HL-60/S4 (cell line): Measurements from ENCODE around the gene ZNF362.

Experiments used
- in situ Hi-C: fragments of 300-500 bp; cut with MboI; formaldehyde crosslinking; loops from 2 replicates; pipeline ENCODE4 v1.14.3; 2022; ENCODE audit warnings: low sequenced_read_pairs

Gene ZNF362

DNA sequence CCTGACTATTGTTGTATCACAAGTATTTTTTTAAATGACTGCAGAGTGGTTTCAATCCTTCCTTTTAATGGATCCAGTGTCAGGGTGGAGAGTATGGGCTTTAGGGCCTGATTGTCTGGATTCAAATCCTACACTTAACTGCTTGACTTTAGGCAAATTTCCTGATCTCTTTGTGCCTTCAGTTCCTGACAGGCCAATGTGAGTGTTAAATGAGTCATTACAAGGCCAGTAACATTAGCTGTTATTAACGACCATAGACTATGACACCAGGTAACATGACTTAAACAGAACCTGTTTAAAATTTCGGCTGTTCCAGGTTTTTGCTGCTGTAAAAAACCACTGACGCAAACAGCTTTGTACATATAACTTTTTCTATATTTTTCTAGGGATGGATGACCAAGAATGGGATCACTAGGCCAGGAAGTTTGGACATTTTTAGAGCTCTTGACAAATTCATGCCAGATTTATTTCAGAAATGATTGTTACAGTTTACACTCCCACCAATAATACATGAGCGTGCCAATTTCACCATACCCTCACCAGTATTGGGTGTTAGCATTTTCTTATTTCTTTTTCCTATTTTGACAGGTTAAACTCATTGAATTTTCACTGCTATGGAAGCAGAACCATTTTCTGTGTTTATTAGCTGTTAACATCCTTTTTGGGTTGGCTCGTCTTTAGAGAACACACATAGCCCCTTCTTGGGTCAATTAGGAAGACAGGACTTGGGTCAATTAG is 11.3 kb downstream of the ZNF362 start:
- in situ Hi-C loops = no loop called here

DNA sequence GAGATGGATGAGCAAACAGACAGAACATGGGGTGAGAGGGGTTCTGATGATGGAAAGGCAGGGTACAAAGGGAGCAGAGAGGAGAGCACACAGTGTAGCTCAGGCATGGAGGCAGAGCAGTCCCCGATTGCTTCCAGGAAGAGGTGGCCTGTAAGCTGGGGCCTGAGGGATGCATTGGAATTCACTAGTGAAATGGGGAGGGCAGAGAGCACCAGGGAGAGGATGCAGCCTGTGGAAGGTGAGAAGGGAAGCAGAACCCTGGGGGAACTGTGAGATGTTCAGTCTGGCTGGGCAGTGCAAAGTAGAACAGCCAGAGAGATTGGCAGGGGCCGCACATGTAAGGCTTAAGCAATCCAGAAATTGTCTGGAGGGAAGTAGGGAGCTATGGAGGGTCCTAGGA is 12.2 kb downstream of the ZNF362 start:
- in situ Hi-C loops = no loop called here

DNA sequence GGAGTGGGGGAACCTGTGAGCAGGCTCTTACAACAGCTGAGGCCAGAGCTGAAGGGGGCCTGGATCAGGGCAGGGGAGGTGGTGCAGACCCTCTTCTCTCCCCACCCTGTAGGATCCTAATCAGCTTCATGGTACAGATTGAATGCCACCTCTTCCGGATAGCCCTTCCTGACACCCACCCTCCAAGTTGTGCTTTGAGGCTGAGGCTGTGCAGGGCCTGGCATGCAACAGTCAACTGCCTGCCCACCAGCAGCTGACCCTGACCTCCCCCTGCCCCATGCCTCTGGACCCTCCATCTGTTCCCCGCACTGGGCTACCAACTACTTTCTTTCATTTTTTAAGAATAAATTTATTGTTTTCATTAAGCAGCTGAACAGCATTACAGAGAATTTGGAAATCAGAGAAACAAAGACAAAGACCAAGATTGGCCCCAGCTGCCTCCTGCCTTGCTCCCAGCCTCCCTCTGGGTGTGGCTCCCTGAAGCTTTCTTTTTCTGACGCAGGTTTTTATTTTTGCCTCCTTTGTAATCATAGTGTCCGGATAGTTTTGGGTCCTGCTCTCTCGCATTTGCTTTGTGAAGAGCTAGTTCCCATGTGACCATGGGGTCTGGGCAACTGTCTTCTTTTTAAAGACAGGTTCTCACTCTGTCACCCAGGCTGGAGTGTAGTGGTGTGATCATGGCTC is 12.8 kb downstream of the ZNF362 start:
- in situ Hi-C loops = no loop called here

DNA sequence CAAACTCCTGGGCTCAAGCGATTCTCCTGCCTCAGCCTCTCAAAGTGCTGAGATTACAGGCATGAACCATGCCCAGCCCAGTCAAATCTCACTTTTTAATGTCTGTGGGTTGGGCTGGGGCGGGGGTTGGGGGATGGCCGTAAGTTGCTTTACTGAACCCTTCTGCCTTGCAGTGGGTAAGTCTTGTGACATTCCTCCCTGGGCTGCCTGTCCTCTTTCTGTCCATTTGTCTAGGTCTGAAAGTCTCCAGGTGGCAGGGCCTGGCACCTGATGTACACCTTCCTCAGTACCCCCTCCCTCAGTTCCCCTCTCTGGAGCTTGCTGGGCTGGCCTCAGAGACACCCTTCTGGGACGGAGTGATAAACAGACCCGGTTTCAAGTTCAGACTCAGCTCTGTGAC is 13.3 kb downstream of the ZNF362 start:
- in situ Hi-C loops = no loop called here

DNA sequence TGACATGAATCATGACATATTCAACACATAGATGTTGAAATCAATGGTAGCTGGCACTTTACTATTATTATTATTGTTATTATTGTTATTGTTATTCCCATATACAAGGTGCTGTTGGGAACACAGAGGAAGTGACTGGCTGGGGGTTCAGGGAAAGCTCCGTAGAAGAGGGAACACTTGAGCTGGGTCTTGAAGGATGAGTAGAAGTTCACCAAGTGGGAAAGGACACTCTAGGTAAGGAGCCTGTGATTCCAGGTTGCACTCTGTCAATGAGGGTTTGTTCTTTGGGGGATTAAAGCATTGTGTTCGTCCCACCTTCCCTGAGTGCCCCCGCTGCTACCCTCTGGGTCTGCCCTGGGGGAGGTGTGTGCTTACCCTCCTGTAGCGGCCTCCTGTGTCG is 14.1 kb downstream of the ZNF362 start:
- in situ Hi-C loops = no loop called here

DNA sequence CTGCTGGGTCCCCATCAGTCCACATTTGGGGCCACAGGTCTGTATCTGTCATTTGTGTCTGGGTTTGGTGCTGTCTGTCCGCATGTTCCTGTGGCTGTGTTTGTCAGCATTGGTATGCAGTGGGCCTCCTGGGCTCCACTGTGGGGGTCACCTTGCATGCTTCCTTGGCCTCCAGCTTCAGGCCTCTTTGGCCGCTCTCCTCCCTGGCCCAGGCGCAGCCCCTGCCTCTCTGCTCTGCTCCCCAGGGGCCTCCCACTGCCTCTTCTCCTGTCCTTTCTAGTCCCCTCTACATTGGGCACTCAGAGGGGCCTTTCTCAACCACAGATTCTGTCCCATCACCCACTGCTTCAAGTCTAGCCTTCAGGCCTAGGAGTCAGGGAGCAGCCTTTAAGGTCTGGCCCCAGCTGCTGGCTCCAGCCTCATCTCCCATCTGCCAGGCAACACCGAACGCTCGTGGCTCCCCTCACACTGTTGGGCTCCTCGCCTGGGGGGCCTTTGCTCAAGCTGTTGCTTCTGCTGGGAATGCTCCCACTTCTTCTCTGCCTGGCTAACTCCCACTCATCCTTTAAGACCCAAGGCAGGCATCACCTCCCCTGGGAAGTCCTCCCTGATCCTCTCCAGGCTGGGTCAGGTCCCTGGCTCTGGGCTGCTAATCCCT is 14.6 kb downstream of the ZNF362 start:
- in situ Hi-C loops = no loop called here

DNA sequence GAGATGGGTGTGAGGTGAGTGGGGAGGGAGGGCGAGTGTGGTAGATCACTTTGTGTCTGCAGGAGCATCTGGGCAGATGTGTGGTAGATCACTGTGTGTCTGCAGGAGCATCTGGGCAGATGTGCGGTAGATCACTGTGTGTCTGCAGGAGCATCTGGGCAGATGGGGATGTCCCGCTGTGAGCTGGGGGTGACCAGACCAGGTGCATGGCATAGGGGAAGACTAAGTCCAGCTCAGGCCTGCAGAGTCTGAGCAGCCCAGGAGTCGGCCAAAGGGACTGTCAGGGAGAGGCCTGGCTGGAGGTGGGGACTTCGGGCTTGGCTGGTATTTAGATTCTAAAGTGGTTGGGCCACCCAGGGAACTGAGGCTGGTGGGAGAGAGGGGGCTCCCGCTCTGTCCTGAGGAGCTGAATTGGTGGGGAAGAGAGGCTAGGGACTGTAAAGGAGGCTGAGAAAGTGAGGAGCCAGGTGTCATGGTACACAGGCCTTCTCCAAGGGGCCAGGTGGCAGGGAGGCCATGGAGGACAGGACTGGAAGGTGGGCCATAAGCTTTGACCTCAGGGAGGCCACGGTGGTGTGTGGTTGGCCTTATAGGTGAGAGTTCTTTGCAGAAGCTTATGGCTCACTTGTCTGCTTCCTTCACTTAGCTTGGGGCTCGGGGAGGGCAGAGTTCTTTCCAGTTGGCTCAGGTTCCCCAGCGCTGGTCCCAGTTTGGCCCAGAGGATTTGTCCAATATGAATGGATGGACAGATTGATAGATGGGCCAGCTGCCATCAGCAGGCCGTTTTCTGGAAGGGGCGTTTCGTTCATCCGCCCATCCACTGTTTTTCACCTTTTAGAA is 15.6 kb downstream of the ZNF362 start:
- in situ Hi-C loops = no loop called here

DNA sequence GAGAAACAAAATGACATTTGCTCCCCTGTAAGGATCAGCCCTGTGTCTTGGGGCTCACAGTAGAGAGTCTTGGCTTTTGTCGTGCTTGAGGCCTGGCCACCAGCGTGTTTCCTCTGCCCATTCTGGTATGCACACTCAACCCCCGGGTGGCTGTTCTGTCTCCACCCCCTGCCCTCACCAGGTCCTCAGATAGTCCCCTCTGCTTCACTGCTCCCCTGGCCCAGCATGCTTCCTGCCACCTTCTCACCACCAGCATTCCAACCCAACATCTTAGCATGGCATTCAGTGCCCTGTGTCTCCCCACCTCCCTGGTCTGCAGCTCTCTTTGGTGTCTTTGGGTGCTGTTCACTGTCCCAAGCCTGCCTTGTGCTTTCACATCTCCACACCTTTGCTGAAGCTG is 16.2 kb downstream of the ZNF362 start:
- in situ Hi-C loops = no loop called here

DNA sequence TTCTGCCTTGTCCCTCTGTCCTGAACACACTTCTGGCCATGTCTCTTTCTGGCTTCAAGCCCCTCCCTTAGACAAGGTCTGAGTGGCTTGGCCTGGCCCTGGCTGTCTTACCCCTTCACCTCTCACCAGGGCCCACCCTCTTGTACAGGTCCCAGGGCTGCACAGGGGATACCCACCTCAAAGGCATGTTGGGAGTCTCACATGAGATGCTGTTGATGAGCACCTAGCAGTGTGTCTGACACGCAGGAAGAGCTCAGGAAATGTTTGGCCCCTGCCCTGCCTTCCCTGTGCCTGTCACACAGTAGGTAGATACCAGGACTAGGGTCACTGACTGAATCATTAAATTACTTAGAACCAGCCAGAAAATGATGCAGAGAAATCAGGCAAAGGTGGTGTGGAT is 16.6 kb downstream of the ZNF362 start:
- in situ Hi-C loops = no loop called here

DNA sequence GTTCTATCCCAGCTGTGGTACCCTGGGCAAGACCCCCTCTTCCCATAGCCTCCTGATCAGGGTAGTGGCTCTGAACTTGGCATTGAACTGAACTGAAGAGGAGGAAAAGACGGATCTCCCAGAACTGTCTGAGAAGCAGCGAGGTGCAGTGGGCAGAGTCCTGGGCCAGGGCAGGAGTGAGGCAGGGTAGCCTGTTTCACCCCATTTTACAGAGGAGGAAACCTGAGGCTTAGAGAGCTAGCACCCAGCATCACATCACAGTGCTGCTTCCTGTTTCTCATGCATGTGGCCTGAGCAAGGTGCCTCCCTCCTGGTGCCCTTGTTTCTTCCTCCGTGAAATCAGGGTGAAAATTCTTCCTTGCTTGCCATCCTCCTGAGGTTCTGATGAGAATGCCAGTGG is 17.1 kb downstream of the ZNF362 start:
- in situ Hi-C loops = no loop called here

DNA sequence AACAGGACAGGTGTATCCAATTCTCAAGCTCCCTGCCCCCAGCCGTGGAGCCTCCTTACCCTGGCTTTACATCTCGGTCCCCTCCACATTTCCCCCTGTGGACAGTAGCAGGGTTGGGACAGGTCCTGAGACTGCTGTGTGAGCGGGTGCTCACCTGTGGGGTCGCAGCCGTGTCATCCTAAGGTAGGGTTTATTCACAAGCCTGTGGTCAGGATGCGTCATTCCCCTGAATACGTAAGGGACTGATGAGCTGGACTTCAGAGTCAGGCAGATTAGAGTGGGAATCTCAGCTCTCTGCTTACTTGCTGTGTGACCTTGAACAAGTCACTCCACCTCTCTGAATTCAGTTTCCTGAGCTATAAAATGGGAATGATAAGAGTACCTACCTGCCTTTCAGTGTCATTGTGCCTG is 17.7 kb downstream of the ZNF362 start:
- in situ Hi-C loops = no loop called here

DNA sequence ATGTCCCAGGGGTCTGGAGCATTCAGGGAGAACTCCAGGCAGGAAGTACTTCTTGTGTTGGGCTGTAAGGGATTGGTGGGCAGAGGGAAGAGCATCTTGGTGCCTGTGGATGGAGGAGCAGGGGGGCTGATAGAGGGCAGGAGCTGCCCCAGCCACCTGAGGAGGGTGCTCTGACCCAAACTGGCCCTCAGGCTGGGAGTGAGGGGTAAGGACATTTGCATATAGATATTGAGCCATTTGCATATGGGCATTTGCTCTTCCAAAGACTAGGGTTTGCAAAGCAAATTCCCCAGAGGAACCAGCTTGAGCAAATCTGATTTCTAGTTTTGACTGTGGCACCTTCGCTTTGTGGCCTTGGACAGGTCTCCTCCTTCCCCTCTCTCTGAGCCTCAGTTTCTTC is 18.2 kb downstream of the ZNF362 start:
- in situ Hi-C loops = no loop called here

DNA sequence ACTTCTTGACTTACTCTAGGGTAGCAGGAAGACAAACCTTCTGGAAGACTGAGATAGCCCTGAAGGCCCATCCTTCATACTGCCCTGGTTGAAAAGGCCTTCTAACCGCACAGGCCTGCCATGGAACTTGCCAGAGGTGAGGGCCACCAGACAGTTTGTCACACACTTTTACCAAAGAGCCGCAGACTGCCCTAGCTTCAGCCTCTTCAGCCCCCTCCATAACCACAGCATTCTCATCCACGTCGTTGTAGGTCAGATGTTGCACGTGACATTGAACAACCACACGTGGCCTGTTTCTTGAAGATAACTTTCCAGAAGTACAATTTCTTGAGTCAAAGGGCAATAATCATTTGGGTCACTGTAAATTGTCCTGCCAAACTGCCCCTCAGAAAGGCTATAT is 18.9 kb downstream of the ZNF362 start:
- in situ Hi-C loops = loop anchor here (25.0 kb wide), 1 partner anchor 337 kb away; no protein-coding TSS in a partner anchor

DNA sequence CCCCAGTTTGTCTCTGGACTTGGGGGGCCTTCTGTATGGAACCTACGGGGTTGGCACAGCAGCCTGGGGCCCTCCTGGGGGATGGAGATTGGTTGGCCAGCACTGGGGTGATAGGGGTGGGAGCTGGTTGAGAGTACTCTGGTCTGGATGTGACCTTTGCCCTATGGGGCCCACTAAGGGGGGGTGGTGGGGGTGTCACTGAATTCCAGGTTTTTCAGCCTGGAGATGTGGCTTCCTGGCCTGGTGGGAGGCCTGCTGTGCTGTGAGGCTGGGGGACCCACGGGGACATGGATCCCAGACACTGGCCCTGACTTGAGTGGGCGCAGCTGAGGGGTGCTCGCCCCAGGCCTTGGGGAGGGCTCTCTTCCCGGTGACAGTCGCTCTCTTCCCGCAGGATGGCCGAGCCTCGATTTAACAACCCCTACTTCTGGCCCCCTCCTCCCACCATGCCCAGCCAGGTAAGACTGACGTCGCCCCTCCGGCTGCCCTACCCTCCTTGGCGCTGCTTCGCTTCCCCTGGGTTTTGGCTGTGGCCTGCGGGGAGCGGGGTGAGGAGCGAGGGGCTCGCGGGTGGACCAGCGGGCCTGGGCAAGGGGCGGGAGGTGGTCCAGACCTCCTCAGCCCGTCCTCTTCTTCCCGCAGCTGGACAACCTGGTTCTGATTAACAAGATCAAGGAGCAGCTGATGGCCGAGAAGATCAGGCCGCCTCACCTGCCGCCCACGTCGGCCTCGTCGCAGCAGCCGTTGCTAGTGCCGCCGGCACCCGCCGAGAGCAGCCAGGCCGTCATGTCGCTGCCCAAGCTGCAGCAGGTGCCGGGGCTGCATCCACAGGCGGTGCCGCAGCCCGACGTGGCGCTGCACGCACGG is 19.6 kb downstream of the ZNF362 start:
- in situ Hi-C loops = loop anchor here (25.0 kb wide), 1 partner anchor 336 kb away; no protein-coding TSS in a partner anchor

DNA sequence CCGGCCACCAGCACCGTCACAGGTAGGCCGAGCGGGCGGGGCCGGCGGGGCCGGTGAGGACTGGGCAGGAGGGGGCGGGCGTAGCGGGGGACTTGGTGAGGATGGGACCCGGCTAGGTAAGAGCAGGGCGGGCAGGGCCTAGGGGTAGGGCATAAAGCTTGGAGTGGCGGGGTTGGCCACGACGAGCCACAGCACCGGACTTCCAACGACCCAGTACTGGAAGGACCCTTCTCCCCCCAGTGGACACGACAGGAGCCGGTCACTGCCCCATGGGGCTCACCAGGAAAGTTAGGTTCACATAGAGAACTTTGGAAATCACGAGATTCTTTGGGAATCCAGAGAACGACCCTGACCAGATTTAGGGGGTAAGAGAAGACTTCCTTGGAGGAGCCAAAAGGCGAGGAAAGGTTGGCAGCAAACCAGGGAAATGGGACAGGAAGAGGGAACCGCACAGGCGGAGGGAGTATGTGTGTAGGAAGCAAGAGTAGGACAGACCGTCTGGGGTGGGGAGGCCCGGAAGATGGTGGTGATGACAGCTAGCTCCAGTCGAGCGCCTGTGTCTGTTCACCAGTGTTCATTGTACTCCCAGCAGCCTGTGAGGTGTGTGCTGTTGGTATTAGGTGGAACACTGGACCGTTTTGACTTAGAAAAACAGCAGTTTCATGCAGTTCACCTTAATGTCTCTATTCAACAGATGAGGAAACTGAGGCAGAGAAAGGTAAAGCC is 20.4 kb downstream of the ZNF362 start:
- in situ Hi-C loops = loop anchor here (25.0 kb wide), 1 partner anchor 336 kb away; no protein-coding TSS in a partner anchor

DNA sequence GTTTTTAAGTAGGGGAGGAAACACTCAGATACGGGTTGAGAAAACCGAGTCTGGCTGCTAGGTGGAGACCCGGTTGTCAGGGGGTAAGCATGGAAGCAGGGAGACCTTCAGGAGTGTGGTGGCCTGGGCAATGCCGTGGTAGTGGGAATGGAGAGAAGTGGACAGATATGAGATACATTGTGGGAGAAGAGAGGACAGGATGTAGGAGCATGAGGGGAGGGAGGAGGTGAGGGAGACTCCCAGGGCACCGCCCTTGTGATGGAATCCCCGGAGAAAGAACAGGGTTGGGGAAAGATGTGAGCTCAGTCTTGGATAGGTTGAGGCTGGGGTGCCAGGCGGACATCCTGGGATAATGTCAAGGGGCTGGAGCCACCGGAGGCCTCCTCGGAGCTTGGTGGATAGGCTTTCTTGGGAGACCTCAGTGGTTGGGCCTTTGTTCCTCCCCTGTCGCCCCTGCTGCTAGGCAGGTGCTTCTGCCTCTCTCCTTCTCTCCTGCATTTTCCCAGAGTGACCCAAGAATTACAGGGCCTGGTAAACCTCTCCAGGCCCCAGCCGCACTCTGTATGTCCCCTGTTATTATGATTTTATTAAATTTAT is 21.3 kb downstream of the ZNF362 start:
- in situ Hi-C loops = loop anchor here (25.0 kb wide), 1 partner anchor 335 kb away; no protein-coding TSS in a partner anchor

DNA sequence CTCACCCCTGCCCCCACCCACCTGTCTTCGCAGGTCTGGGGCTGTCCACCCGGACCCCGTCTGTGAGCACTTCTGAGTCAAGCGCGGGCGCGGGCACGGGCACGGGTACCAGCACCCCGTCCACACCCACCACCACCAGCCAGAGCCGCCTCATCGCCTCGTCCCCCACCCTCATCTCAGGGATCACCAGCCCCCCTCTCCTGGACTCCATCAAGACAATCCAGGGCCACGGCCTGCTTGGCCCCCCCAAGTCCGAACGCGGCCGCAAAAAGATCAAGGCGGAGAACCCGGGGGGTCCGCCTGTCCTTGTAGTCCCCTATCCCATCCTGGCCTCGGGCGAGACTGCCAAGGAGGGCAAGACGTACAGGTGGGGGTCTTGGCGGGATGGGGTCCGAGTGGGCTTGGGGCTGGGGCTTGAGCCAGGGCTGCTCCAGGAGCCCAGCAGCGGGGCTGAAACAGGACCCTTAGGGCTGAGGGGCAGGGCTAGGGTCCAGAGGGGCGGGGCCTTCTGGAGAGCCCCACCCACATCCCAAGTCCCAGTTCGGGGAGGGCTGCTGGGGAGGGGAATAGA is 23.9 kb downstream of the ZNF362 start:
- in situ Hi-C loops = loop anchor here (10.0 to 25.0 kb wide), 2 partner anchors 185 to 332 kb away; no protein-coding TSS in a partner anchor

DNA sequence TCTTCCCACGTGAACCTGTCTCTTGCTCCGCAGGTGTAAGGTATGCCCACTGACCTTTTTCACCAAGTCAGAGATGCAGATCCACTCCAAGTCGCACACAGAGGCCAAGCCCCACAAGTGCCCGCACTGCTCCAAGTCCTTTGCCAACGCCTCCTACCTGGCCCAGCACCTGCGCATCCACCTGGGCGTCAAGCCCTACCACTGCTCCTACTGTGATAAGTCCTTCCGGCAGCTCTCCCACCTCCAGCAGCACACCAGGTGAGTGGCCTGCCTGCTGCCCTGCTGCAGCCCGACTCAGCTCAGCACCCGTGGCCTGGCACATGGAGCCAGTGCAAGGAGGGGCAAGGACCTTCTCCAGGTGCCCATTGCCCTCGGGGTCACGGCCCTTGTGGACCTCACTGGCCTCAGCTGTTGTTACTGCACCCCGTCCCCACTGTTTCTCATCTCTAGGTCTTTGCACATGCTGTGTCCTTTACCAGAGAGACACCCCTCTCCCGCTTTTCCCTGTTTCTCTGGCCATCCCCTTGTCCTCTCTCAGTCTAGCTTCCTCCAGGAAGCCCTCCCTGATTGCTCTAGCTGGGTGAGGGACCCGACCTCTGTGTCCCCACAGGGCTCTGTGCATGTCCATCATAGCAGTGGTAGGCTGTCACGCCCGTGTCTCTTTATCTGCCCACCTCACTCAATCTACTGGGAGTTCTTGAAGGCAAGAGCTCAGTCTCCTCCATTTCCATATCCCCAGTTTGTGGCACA is 25.4 kb downstream of the ZNF362 start:
- in situ Hi-C loops = loop anchor here (10.0 to 25.0 kb wide), 2 partner anchors 183 to 331 kb away; no protein-coding TSS in a partner anchor
